Endothelial cell of umbilical vein (primary cell): ENCODE measurements around the gene ERCC2.

Experiments used
- EZH2 ChIP-seq: IDR thresholded peaks from 2 replicates; pipeline ENCODE4 v1.6.1; 2012; ENCODE audit warnings: borderline replicate concordance, low read depth, mild to moderate bottlenecking, moderate library complexity, low read length, inconsistent platforms; ENCODE audit not compliant: severe bottlenecking
- GATA2 ChIP-seq: IDR thresholded peaks from 2 replicates; pipeline ENCODE4 v1.7.0; 2011; ENCODE audit warnings: low read depth, mild to moderate bottlenecking, moderate library complexity, mixed read lengths, low read length; ENCODE audit not compliant: insufficient read length, insufficient read depth
- JUN ChIP-seq: IDR thresholded peaks from 2 replicates; pipeline ENCODE4 v1.6.1; 2011; ENCODE audit warnings: borderline replicate concordance, low read depth; ENCODE audit not compliant: insufficient read length, insufficient read depth
- MYC ChIP-seq: IDR thresholded peaks from one replicate; pipeline ENCODE4 v1.6.1; 2011; ENCODE audit warnings: mild to moderate bottlenecking, low read depth, low read length
- POLR2A ChIP-seq: IDR thresholded peaks from 2 replicates; pipeline ENCODE4 v1.6.1; 2012; ENCODE audit warnings: low read depth, mild to moderate bottlenecking, control low read depth, low read length
- POLR2AphosphoS5 ChIP-seq: IDR thresholded peaks from 2 replicates; pipeline ENCODE4 v1.6.1; 2012; ENCODE audit warnings: low read depth, mild to moderate bottlenecking, control low read depth, low read length, moderate library complexity; ENCODE audit not compliant: insufficient read depth
- TF ChIP-seq, protein P1 (sequence below), 2 donors: IDR thresholded peaks; 1 replicate in 1 of 2; 2 replicates in 1 of 2; pipeline ENCODE4 v1.5.1; 2011; ENCODE audit warnings: low read length in 2 of 2, mild to moderate bottlenecking in 2 of 2, moderate library complexity in 2 of 2, control low read depth in 1 of 2, inconsistent platforms in 1 of 2, low read depth in 1 of 2; ENCODE audit not compliant: insufficient read depth in 1 of 2; ENCODE audit errors: extremely low read depth in 1 of 2
- TF ChIP-seq, protein P2 (sequence below): IDR thresholded peaks from 2 replicates; pipeline ENCODE4 v1.6.1; 2011; ENCODE audit not compliant: insufficient read depth, insufficient read length

DNA sequence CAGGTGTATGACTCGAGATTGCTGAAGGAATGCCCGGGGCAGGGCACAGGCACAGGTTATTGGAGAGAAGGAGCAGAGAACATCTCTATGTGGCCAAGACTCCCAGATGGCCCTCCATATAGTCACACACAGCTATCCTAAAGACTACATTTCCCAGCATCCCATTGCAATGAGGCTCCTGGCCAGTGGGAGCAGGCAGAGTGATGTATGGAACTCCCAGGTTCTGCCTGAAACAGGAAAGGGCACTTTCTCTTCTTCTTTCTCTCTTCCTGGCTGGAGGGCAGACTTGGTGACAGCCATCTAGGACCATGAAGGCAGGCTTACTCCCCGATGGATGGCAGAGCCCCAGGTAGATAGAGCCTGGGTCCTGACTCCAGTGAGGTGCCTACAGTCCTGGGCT is 21.0 kb upstream of the ERCC2 start:
- TF ChIP-seq POLR2A (peak; percentile 43), JUN (no peak), EZH2 (no peak), GATA2 (no peak), POLR2AphosphoS5 (no peak), MYC (no peak)
- TF ChIP-seq, protein P1, sequence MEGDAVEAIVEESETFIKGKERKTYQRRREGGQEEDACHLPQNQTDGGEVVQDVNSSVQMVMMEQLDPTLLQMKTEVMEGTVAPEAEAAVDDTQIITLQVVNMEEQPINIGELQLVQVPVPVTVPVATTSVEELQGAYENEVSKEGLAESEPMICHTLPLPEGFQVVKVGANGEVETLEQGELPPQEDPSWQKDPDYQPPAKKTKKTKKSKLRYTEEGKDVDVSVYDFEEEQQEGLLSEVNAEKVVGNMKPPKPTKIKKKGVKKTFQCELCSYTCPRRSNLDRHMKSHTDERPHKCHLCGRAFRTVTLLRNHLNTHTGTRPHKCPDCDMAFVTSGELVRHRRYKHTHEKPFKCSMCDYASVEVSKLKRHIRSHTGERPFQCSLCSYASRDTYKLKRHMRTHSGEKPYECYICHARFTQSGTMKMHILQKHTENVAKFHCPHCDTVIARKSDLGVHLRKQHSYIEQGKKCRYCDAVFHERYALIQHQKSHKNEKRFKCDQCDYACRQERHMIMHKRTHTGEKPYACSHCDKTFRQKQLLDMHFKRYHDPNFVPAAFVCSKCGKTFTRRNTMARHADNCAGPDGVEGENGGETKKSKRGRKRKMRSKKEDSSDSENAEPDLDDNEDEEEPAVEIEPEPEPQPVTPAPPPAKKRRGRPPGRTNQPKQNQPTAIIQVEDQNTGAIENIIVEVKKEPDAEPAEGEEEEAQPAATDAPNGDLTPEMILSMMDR (IDR thresholded peaks at IDR 0.05; ENCODE audit: extremely low read depth in 1 of 2, insufficient read depth in 1 of 2, low read depth in 1 of 2, low read length in 2 of 2) = no peak
- TF ChIP-seq, protein P2, sequence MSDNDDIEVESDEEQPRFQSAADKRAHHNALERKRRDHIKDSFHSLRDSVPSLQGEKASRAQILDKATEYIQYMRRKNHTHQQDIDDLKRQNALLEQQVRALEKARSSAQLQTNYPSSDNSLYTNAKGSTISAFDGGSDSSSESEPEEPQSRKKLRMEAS = no peak
